Measurements from ENCODE around the gene ALKAL2. TPM values are rescaled to one million over a fixed set of nuclear protein-coding genes. Genes with fewer than 3 reads are reported as not detected.

Gene ALKAL2
- total RNA-seq, 1 experiment from 2014 or later = not detected

DNA sequence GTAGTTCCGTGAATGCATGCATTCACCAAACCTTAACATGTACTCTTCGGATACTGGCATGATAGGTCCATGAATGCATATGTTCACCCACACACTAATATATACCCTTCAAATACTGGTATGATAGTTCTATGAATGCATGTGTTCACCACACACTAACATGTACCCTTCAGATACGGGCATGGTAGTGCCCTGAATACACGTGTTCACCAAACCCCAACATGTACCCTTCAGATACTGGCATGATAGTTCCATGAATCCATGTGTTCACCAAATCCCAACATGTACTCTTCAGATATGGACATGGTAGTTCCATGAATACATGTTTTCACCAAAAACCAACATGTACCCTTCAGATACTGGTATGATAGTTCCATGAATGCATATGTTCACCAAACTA lies 48.5 kb upstream of the ALKAL2 start:
- H4K20me1 ChIP-seq (ENCODE audit: insufficient read depth) = no peaks in the 10 kb centered on the region
- no peak overlapping the region for H3K4me2 ChIP-seq (ENCODE audit: low read length)
- POLR2A ChIA-PET = no interaction called here
- ATAC-seq (no peak), DNase-seq (ENCODE audit: low read depth, low spot score) (no peak)
- peaks cover 0 to 3% of the 10 kb centered on the region in 2 experiments; a peak in 2 of 4 replicates for H3K9me3 ChIP-seq (ENCODE audit: control insufficient read depth in 1 of 2, insufficient read depth in 1 of 2, low read depth in 1 of 2, low read length in 2 of 2)
- H3K9me2 ChIP-seq (ENCODE audit: insufficient read depth) = no peaks in the 10 kb centered on the region
- no peaks in the 10 kb centered on the region for H3K4me1 ChIP-seq (ENCODE audit: control insufficient read depth in 1 of 2, insufficient read depth in 2 of 2, low read length in 2 of 2)
- no peaks in the 10 kb centered on the region for H3K27me3 ChIP-seq (ENCODE audit: insufficient read depth, low read length)
- BruUV-seq (replicated peaks) = no TSS peak
- H3K36me3 ChIP-seq (ENCODE audit: control insufficient read depth in 1 of 2, insufficient read depth in 2 of 2, low read length in 2 of 2) = no peaks in the 10 kb centered on the region
- TF ChIP-seq, protein P1, sequence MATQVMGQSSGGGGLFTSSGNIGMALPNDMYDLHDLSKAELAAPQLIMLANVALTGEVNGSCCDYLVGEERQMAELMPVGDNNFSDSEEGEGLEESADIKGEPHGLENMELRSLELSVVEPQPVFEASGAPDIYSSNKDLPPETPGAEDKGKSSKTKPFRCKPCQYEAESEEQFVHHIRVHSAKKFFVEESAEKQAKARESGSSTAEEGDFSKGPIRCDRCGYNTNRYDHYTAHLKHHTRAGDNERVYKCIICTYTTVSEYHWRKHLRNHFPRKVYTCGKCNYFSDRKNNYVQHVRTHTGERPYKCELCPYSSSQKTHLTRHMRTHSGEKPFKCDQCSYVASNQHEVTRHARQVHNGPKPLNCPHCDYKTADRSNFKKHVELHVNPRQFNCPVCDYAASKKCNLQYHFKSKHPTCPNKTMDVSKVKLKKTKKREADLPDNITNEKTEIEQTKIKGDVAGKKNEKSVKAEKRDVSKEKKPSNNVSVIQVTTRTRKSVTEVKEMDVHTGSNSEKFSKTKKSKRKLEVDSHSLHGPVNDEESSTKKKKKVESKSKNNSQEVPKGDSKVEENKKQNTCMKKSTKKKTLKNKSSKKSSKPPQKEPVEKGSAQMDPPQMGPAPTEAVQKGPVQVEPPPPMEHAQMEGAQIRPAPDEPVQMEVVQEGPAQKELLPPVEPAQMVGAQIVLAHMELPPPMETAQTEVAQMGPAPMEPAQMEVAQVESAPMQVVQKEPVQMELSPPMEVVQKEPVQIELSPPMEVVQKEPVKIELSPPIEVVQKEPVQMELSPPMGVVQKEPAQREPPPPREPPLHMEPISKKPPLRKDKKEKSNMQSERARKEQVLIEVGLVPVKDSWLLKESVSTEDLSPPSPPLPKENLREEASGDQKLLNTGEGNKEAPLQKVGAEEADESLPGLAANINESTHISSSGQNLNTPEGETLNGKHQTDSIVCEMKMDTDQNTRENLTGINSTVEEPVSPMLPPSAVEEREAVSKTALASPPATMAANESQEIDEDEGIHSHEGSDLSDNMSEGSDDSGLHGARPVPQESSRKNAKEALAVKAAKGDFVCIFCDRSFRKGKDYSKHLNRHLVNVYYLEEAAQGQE (IDR thresholded peaks at IDR 0.05; ENCODE audit: low read depth) = no peak
- RAD21 ChIA-PET (ENCODE audit: low non-redundant PET in 1 of 2, low total read pairs in 2 of 2, uncharacterized antibody in 2 of 2, unreplicated experiment in 2 of 2) = no interaction called here
- no peaks in the 10 kb centered on the region for H3K79me2 ChIP-seq (ENCODE audit: insufficient read depth, low read length)
- CTCF ChIA-PET = no interaction called here
- no peak overlapping the region for H2AFZ ChIP-seq (ENCODE audit: low read depth, low read length, poor library complexity, severe bottlenecking)
- H3K9ac ChIP-seq (ENCODE audit: low read length) = no peak overlapping the region
- no peak overlapping the region for H3K4me3 ChIP-seq (replicated peaks in 1 of 2; ENCODE audit: low read depth in 1 of 2, low read length in 2 of 2)
- H3K27ac ChIP-seq (ENCODE audit: low read depth, low read length) = no peak overlapping the region
- intact Hi-C loops (cut with micrococcal nuclease) = no loop called here

DNA sequence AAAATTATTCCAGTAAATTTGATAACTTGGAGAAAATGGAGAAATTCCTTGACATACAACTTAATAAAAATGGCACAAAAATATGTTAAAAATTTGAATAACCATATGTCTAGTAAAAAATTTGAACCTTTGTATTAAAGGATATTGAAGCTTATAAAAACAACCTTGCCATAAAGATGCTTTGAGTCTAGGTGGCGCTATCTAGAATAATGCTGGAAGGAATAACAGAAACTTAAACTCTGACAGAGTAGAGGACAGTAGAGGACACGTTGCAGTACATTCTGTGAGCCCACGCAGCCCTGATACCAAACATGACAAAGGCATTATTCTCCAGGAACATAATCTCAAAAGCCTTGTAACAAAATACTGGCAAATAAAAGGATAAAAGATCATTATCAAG lies 44.7 kb upstream of the ALKAL2 start:
- intact Hi-C loops (cut with micrococcal nuclease) = no loop called here
- POLR2A ChIA-PET = interaction anchor here (1.4 kb wide), 1 partner anchor 9 kb away, joined by 3 read pairs; no protein-coding TSS in a partner anchor

More for the DNA sequence above, 44.7 kb upstream of the ALKAL2 start:
- Histone ChIP-seq H3K36me3 (ENCODE audit: control insufficient read depth in 1 of 2, insufficient read depth in 2 of 2, low read length in 2 of 2) (no peaks in the 10 kb centered on the region), H3K9me2 (ENCODE audit: insufficient read depth) (no peaks in the 10 kb centered on the region), H3K27me3 (ENCODE audit: insufficient read depth, low read length) (no peaks in the 10 kb centered on the region), H3K4me3 (replicated peaks in 1 of 2; ENCODE audit: low read depth in 1 of 2, low read length in 2 of 2) (no peak overlapping the region), H3K9me3 (ENCODE audit: control insufficient read depth in 1 of 2, insufficient read depth in 1 of 2, low read depth in 1 of 2, low read length in 2 of 2) (peaks cover 0 to 2% of the 10 kb centered on the region in 2 experiments; a peak in 2 of 4 replicates), H3K9ac (ENCODE audit: low read length) (no peak overlapping the region), H3K79me2 (ENCODE audit: insufficient read depth, low read length) (no peaks in the 10 kb centered on the region), H3K4me2 (ENCODE audit: low read length) (no peak overlapping the region), H4K20me1 (ENCODE audit: insufficient read depth) (no peaks in the 10 kb centered on the region), H3K27ac (ENCODE audit: low read depth, low read length) (no peak overlapping the region), H2AFZ (ENCODE audit: low read depth, low read length, poor library complexity, severe bottlenecking) (no peak overlapping the region), H3K4me1 (ENCODE audit: control insufficient read depth in 1 of 2, insufficient read depth in 2 of 2, low read length in 2 of 2) (no peaks in the 10 kb centered on the region)
- no peak for TF ChIP-seq EGR1 (IDR thresholded peaks at IDR 0.05; ENCODE audit: low read depth)
- TF ChIP-seq RAD21 (IDR thresholded peaks at IDR 0.05; ENCODE audit: low read depth) = peak; percentile 22; the same call in 1 of the 2 replicates
- TF ChIP-seq, protein P2, sequence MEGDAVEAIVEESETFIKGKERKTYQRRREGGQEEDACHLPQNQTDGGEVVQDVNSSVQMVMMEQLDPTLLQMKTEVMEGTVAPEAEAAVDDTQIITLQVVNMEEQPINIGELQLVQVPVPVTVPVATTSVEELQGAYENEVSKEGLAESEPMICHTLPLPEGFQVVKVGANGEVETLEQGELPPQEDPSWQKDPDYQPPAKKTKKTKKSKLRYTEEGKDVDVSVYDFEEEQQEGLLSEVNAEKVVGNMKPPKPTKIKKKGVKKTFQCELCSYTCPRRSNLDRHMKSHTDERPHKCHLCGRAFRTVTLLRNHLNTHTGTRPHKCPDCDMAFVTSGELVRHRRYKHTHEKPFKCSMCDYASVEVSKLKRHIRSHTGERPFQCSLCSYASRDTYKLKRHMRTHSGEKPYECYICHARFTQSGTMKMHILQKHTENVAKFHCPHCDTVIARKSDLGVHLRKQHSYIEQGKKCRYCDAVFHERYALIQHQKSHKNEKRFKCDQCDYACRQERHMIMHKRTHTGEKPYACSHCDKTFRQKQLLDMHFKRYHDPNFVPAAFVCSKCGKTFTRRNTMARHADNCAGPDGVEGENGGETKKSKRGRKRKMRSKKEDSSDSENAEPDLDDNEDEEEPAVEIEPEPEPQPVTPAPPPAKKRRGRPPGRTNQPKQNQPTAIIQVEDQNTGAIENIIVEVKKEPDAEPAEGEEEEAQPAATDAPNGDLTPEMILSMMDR (IDR thresholded peaks at IDR 0.05 in 2 of 3, conservative IDR thresholded peaks at IDR 0.05 in 1 of 3; ENCODE audit: borderline replicate concordance in 1 of 3, insufficient read depth in 1 of 3, low read depth in 2 of 3, low read length in 2 of 3) = peak; percentile 28 to 60 (median 45); a peak in 5 of 6 replicates
- TF ChIP-seq, protein P3, sequence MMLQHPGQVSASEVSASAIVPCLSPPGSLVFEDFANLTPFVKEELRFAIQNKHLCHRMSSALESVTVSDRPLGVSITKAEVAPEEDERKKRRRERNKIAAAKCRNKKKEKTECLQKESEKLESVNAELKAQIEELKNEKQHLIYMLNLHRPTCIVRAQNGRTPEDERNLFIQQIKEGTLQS (IDR thresholded peaks at IDR 0.05) = no peak
- no peak for TF ChIP-seq CEBPB (IDR thresholded peaks at IDR 0.05; ENCODE audit: low read depth)
- CTCF ChIA-PET = interaction anchor here (0.6 to 1.5 kb wide), 11 partner anchors 10 to 86 kb away, joined by 3 to 5 read pairs (median 3); no protein-coding TSS in a partner anchor
- no peak for DNase-seq (ENCODE audit: low read depth, low spot score)
- no TSS peak for BruUV-seq (replicated peaks)
- ATAC-seq = peak; percentile 52
- RAD21 ChIA-PET (ENCODE audit: low non-redundant PET in 1 of 2, low total read pairs in 2 of 2, uncharacterized antibody in 2 of 2, unreplicated experiment in 2 of 2) = no interaction called here

Data from HCT116 (cell line).